ENCODE results near the gene PGM5.

PGM5 gene

DNA sequence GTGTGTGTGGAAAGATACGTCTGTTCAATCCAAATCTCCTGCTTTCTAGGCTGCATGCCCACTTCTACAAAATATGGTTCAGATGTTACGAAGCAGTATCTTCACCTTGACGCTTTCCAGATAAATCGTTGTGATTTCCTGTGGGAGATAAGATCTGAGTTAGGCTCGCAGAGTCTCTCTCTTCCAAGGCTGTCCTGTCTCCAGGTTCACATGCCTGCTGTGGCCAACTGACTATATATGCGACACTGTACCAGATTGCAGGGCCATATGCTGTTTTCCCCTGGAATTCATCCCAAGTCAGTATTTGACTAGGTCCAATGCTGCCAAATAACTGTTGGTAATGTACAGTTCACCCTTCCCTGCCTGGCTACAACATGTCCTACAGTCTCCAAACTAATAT lies 136.4 kb downstream of the PGM5 start:
- TF ChIP-seq, protein P1, sequence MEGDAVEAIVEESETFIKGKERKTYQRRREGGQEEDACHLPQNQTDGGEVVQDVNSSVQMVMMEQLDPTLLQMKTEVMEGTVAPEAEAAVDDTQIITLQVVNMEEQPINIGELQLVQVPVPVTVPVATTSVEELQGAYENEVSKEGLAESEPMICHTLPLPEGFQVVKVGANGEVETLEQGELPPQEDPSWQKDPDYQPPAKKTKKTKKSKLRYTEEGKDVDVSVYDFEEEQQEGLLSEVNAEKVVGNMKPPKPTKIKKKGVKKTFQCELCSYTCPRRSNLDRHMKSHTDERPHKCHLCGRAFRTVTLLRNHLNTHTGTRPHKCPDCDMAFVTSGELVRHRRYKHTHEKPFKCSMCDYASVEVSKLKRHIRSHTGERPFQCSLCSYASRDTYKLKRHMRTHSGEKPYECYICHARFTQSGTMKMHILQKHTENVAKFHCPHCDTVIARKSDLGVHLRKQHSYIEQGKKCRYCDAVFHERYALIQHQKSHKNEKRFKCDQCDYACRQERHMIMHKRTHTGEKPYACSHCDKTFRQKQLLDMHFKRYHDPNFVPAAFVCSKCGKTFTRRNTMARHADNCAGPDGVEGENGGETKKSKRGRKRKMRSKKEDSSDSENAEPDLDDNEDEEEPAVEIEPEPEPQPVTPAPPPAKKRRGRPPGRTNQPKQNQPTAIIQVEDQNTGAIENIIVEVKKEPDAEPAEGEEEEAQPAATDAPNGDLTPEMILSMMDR (IDR thresholded peaks at IDR 0.05; ENCODE audit: insufficient read depth, low read depth, low read length, missing control alignments) = no peak
- DNase-seq (ENCODE audit: low read depth) = no peak
- no peak overlapping the region for H3K4me3 ChIP-seq (ENCODE audit: low read length)

DNA sequence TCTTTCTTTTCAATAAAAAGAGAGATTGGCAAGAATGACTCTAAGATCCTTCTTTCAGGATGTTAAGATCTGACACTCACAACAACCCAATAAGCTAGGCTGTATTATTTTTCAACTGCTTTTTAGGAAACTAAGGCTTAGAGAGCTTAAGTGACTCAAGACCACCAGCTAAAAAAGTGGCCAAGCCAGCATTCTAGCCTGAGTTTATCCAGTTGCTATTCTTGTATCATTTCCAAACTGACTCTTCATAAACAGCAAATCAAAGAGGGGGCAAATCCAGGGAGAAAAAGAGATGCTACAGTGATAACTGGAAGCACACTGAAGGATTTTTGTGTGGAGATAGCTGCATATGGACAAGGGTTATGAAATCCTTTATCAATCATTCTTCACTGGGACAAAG lies 137.1 kb downstream of the PGM5 start:
- no peak overlapping the region for H3K4me3 ChIP-seq (ENCODE audit: low read length)
- no peak for DNase-seq (ENCODE audit: low read depth)
- TF ChIP-seq, protein P1 (IDR thresholded peaks at IDR 0.05; ENCODE audit: insufficient read depth, low read depth, low read length, missing control alignments) = no peak

DNA sequence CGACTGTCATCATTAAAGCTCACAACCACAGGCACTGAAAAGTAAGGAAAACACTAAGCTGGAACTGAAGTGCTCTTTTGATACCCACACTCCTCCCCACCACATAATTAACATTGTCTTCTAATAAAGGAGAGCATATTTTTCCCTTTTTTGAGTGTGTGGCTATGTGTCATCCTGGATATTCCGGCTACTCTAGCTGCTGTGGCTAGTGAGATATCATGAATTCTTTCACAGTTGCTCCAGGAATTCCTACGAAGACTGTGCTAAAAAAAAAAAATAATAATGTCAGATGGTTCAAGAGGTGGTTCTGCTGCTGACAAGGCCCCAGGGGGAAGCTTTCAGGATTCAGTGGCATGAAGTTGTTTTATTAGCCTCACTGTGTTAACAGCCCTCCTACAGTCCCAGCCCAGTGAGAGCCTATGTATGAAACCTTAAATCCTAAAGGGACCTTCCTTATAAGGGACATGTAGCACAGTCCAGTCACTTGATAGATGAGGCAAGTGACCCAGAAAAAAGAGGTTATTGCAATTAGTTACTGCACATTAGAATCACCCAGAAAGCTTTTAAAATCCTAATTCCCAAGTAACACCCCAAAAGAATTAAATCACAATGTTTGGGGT lies 137.7 kb downstream of the PGM5 start:
- no peak for DNase-seq (ENCODE audit: low read depth)
- TF ChIP-seq, protein P1 (IDR thresholded peaks at IDR 0.05; ENCODE audit: insufficient read depth, low read depth, low read length, missing control alignments) = no peak
- no peak overlapping the region for H3K4me3 ChIP-seq (ENCODE audit: low read length)

DNA sequence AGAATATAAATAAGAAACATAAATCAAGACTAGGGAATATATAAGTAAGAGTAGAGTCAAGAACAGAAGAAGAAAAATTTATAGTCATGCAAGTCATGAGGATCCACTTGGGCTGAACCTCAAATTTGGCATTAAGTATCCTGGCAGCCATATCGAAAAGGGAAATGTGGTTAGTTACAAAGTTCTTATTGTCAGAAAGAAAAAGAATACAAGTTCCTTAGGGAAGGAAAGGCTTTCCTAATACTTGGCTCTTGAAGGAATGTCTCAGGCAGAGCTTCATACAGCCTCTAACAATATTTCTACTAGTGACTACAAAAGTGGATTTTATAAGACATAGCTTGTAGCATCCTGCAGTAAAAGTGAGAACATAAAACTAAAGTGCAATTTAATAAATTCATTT lies 138.8 kb downstream of the PGM5 start:
- no peak for DNase-seq (ENCODE audit: low read depth)
- H3K4me3 ChIP-seq (ENCODE audit: low read length) = no peak overlapping the region
- TF ChIP-seq, protein P1 (IDR thresholded peaks at IDR 0.05; ENCODE audit: insufficient read depth, low read depth, low read length, missing control alignments) = no peak

DNA sequence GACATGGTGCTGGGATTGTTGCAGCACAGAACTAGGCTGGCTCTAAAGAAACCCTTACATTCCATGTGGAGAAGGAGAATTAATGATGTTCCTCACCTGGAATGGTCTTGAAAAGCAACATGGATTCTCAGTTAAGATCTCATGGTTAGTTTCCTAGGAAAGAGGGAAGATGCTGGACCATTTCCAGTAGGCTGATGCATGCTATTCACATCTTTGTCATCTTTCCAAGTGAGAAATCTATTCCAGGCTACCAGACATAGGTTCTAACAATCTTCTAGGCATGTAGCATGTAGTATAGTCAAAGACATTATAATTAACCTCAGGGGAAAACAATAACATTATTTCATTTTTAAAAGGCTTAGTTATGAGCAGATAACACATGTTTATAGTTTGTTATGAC lies 139.9 kb downstream of the PGM5 start:
- no peak for DNase-seq (ENCODE audit: low read depth)
- no peak overlapping the region for H3K4me3 ChIP-seq (ENCODE audit: low read length)
- TF ChIP-seq, protein P1 (IDR thresholded peaks at IDR 0.05; ENCODE audit: insufficient read depth, low read depth, low read length, missing control alignments) = no peak

DNA sequence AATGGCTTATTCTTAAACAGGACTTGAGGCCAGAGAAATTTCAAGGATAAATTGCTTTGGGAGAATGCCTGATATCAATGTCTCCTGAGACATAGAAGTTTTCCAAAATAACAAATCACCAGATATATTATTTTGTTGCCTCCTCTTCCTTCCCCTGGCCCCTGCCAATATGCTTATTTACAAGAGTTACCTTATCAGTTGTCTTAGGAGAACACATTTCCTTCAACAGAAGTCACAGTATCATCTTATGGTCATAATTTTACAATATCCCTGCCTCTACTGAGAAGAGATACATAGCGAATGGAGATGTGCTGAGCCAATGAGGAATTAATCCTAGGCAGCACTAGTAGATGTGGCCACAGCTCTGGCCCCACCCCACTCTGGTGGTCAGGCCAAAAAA lies 141.2 kb downstream of the PGM5 start:
- TF ChIP-seq, protein P1 (IDR thresholded peaks at IDR 0.05; ENCODE audit: insufficient read depth, low read depth, low read length, missing control alignments) = no peak
- no peak overlapping the region for H3K4me3 ChIP-seq (ENCODE audit: low read length)
- no peak for DNase-seq (ENCODE audit: low read depth)

DNA sequence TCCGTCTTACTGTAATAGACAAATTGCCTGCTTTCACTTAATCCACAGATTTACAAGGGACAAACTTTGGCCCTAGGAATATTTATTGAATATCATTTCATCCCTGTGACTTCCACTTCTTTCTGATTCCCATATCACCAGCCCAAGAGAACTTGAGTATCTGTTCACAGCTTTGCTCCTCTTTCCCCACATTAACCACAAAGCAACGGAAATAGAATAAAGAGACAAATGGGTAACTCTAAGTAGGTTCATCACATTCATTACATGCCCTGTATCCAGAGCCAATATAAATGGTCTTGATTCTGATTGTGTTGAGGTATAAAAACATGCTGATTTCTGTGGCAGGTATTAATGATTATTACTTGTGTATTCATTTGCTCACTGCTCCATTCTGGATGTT lies 142.4 kb downstream of the PGM5 start:
- H3K4me3 ChIP-seq (ENCODE audit: low read length) = no peak overlapping the region
- DNase-seq (ENCODE audit: low read depth) = no peak
- TF ChIP-seq, protein P1 (IDR thresholded peaks at IDR 0.05; ENCODE audit: insufficient read depth, low read depth, low read length, missing control alignments) = no peak
